Stimulated activated CD4-positive, alpha-beta T cell treated with anti-CD3 and anti-CD28 coated beads, Interleukin-15, amount 100 ng/mL, for 24 hours (primary cell): ENCODE data around the gene FAM234B.
A peak's percentile ranks its signal among the peaks of the same experiment; 100 is the strongest.

Source experiments
- DNase-seq: peaks from one replicate; pipeline ENCODE4 v3.0.0-alpha.2; 2020

FAM234B gene

GRCh38 chr12:13044002-13044905 lies at the start of gene FAM234B:
Gene FAM234B, plus strand, starts transcription at chr12:13044381. Its CDS starts 23 bp downstream, at chr12:13044404.
- DNase-seq = peak; percentile 86

GRCh38 chr12:12995088-12995487 lies 49.1 kb upstream of the FAM234B start:
- DNase-seq = no peak

- no peak for DNase-seq
These were observed 48.0 kb upstream of the FAM234B start for GRCh38 chr12:12996209-12996608.

GRCh38 chr12:12997156-12997555 lies 47.0 kb upstream of the FAM234B start:
- DNase-seq = no peak

GRCh38 chr12:12997734-12998133 lies 46.4 kb upstream of the FAM234B start:
- no peak for DNase-seq

- DNase-seq = no peak
These were observed 45.9 kb upstream of the FAM234B start for GRCh38 chr12:12998248-12998647.

- no peak for DNase-seq
These were observed 44.8 kb upstream of the FAM234B start for GRCh38 chr12:12999271-12999958.

- peak; percentile 97 for DNase-seq
These were observed 44.1 kb upstream of the FAM234B start, which contains the start of gene HEBP1 for GRCh38 chr12:12999959-13000615. Gene HEBP1, minus strand, starts transcription at chr12:13000265. Its CDS starts 151 bp downstream, at chr12:13000114.

GRCh38 chr12:13000616-13000924 lies 43.6 kb upstream of the FAM234B start:
- DNase-seq = peak; percentile 52

GRCh38 chr12:13000925-13001774 lies 43.0 kb upstream of the FAM234B start:
- DNase-seq = peak; percentile 52

GRCh38 chr12:13001775-13002040 lies 42.5 kb upstream of the FAM234B start:
- no peak for DNase-seq

GRCh38 chr12:13002301-13003097 lies 41.7 kb upstream of the FAM234B start:
- no peak for DNase-seq

- DNase-seq = no peak
These were observed 39.8 kb upstream of the FAM234B start for GRCh38 chr12:13004361-13004760.

GRCh38 chr12:13004986-13005385 lies 39.2 kb upstream of the FAM234B start:
- no peak for DNase-seq

- no peak for DNase-seq
These were observed 38.5 kb upstream of the FAM234B start for GRCh38 chr12:13005649-13006048.

GRCh38 chr12:13007496-13008233 lies 36.5 kb upstream of the FAM234B start:
- no peak for DNase-seq

GRCh38 chr12:13008741-13009380 lies 35.3 kb upstream of the FAM234B start:
- no peak for DNase-seq

- no peak for DNase-seq
These were observed 33.1 kb upstream of the FAM234B start for GRCh38 chr12:13011098-13011497.

- DNase-seq = no peak
These were observed 21.3 kb upstream of the FAM234B start for GRCh38 chr12:13022851-13023271.

- DNase-seq = no peak
These were observed 20.2 kb upstream of the FAM234B start for GRCh38 chr12:13023811-13024530.
